Measurements from ENCODE around the gene PSMD12. TPM values are rescaled to one million over a fixed set of nuclear protein-coding genes. Genes with fewer than 3 reads are reported as not detected.

PSMD12 gene
- total RNA-seq, 6 experiments from 2014 or later: 62.3 to 74.4 (median 73.2) TPM

GRCh38 chr17:67385122-67385988 is 19.0 kb upstream of the PSMD12 start:
- Mint-ChIP-seq H3K27ac (no peak overlapping the region), H3K4me1 (ENCODE audit: low read depth) (peaks cover 18% of the 10 kb centered on the region), H3K9me3 (no peaks in the 10 kb centered on the region), H3K27me3 (ENCODE audit: insufficient read depth) (no peaks in the 10 kb centered on the region), H3K4me3 (no peak overlapping the region), H3K36me3 (ENCODE audit: low read depth) (no peaks in the 10 kb centered on the region)
- TF ChIP-seq CTCF (IDR thresholded peaks at IDR 0.05): no peak
- DNase-seq: no peak

GRCh38 chr17:67381929-67382257 is 15.5 kb upstream of the PSMD12 start:
- no peak for TF ChIP-seq CTCF (IDR thresholded peaks at IDR 0.05)
- DNase-seq: no peak
- H3K9me3 Mint-ChIP-seq: no peaks in the 10 kb centered on the region
- H3K27me3 Mint-ChIP-seq (ENCODE audit: insufficient read depth): no peaks in the 10 kb centered on the region
- H3K4me1 Mint-ChIP-seq (ENCODE audit: low read depth): peaks cover 8% of the 10 kb centered on the region
- H3K27ac Mint-ChIP-seq: no peak overlapping the region
- H3K4me3 Mint-ChIP-seq: no peak overlapping the region
- no peaks in the 10 kb centered on the region for H3K36me3 Mint-ChIP-seq (ENCODE audit: low read depth)

GRCh38 chr17:67379251-67379630 is 12.9 kb upstream of the PSMD12 start:
- H3K4me3 Mint-ChIP-seq: peak overlapping the region; percentile 85
- no peaks in the 10 kb centered on the region; the same call in 1 of the 2 replicates for H3K27me3 Mint-ChIP-seq (ENCODE audit: insufficient read depth)
- H3K9me3 Mint-ChIP-seq: no peaks in the 10 kb centered on the region
- TF ChIP-seq CTCF (IDR thresholded peaks at IDR 0.05): no peak
- H3K27ac Mint-ChIP-seq: peak overlapping the region; percentile 73
- H3K4me1 Mint-ChIP-seq (ENCODE audit: low read depth): peaks cover 34% of the 10 kb centered on the region
- no peak for DNase-seq
- no peaks in the 10 kb centered on the region for H3K36me3 Mint-ChIP-seq (ENCODE audit: low read depth)

- DNase-seq: peak; percentile 64
- Mint-ChIP-seq H3K27ac (peak overlapping the region; percentile 73), H3K27me3 (ENCODE audit: insufficient read depth) (no peaks in the 10 kb centered on the region; the same call in 1 of the 2 replicates), H3K4me1 (ENCODE audit: low read depth) (peaks cover 35% of the 10 kb centered on the region), H3K36me3 (ENCODE audit: low read depth) (no peaks in the 10 kb centered on the region), H3K4me3 (peak overlapping the region; percentile 85), H3K9me3 (no peaks in the 10 kb centered on the region)
- TF ChIP-seq CTCF (IDR thresholded peaks at IDR 0.05): peak; percentile 74
These were observed 12.3 kb upstream of the PSMD12 start for GRCh38 chr17:67378454-67379250.

- peak overlapping the region; percentile 86 for H3K4me3 Mint-ChIP-seq
- H3K9me3 Mint-ChIP-seq: no peaks in the 10 kb centered on the region
- peak overlapping the region; percentile 68 for H3K27ac Mint-ChIP-seq
- no peaks in the 10 kb centered on the region for H3K36me3 Mint-ChIP-seq (ENCODE audit: low read depth)
- H3K27me3 Mint-ChIP-seq (ENCODE audit: insufficient read depth): no peaks in the 10 kb centered on the region; the same call in 1 of the 2 replicates
- peak; percentile 35; the same call in 1 of the 2 replicates for TF ChIP-seq CTCF (IDR thresholded peaks at IDR 0.05)
- peaks cover 38% of the 10 kb centered on the region for H3K4me1 Mint-ChIP-seq (ENCODE audit: low read depth)
- no peak for DNase-seq
These were observed 11.4 kb upstream of the PSMD12 start for GRCh38 chr17:67377488-67378453.
